ENCODE results near the gene STX1B.

The STX1B gene

GRCh38 chr16:30992931-30993816 lies 17.3 kb downstream of the STX1B start:
- DNase-seq: no peak

GRCh38 chr16:30992276-30992780 lies 18.1 kb downstream of the STX1B start:
- DNase-seq: no peak

GRCh38 chr16:30991052-30991451 lies 19.4 kb downstream of the STX1B start:
- DNase-seq: no peak

- DNase-seq: no peak
Measured at GRCh38 chr16:30990105-30990504, 20.3 kb downstream of the STX1B start.

- DNase-seq: no peak
Measured at GRCh38 chr16:30989469-30990047, 20.9 kb downstream of the STX1B start.

GRCh38 chr16:30987581-30988190 lies 22.8 kb downstream of the STX1B start:
- no peak for DNase-seq

- DNase-seq: no peak
Measured at GRCh38 chr16:30986129-30986991, 24.1 kb downstream of the STX1B start.

- peak in 1 of 2 experiments; percentile 18 for DNase-seq
Measured at GRCh38 chr16:30985401-30986128, 24.9 kb downstream of the STX1B start.

GRCh38 chr16:30984669-30985400 lies 25.6 kb downstream of the STX1B start, which contains the start of gene HSD3B7:
TSS of gene HSD3B7 (plus strand) at chr16:30985207. CDS start at chr16:30985659, 452 bp downstream.
- peak; percentile 90 for DNase-seq

- no peak for DNase-seq
Measured at GRCh38 chr16:30983898-30984610, 26.4 kb downstream of the STX1B start.

- DNase-seq: no peak
Measured at GRCh38 chr16:30983289-30983889, 27.0 kb downstream of the STX1B start.

GRCh38 chr16:30982548-30983288 lies 27.7 kb downstream of the STX1B start:
- no peak for DNase-seq

GRCh38 chr16:30980959-30981358 lies 29.5 kb downstream of the STX1B start:
- DNase-seq: no peak

- DNase-seq: no peak
Measured at GRCh38 chr16:30980434-30980833, 30.0 kb downstream of the STX1B start.

- DNase-seq: no peak
Measured at GRCh38 chr16:30980023-30980371, 30.4 kb downstream of the STX1B start.

- no peak for DNase-seq
Measured at GRCh38 chr16:30979170-30980022, 31.0 kb downstream of the STX1B start.

- peak; percentile 26 to 38 for DNase-seq
Measured at GRCh38 chr16:30977502-30977901, 32.9 kb downstream of the STX1B start.

- DNase-seq: no peak
Measured at GRCh38 chr16:30976486-30976885, 34.0 kb downstream of the STX1B start.

Data from activated CD4-positive, alpha-beta T cell treated with anti-CD3 and anti-CD28 coated beads, Interleukin-2, amount 50 U/mL, for 48 hours (primary cell).